Heart left ventricle (tissue), 16 donors: ENCODE data around the gene ZNF784. TPM values are rescaled to one million over a fixed set of nuclear protein-coding genes. Genes with fewer than 3 reads are reported as not detected.

Experiments used
- ATAC-seq, 4 donors: fragments of 200-7000 bp; cut with Tn5 transposase; one replicate each; pipeline ENCODE4 v1.9.1; 2020 to 2022; ENCODE audit warnings: moderate library complexity in 4 of 4, mild to moderate bottlenecking in 3 of 4, moderate number of reproducible peaks in 1 of 4
- DNase-seq, 5 donors: peaks; one replicate each; pipeline ENCODE4 v3.0.0-alpha.2; 2020
- H3K27ac ChIP-seq, 12 donors: fragments of 200-600 bp; sonication (generic) in 4 of 12; one replicate each; pipeline versions ENCODE4 v1.5.0 to v1.8.0; 2016 to 2022; ENCODE audit warnings: mild to moderate bottlenecking in 2 of 12
- H3K27me3 ChIP-seq, 9 donors: fragments of 200-600 bp; sonication (generic) in 2 of 9; one replicate each; pipeline versions ENCODE4 v1.5.1 to v1.8.0; 2016 to 2022; ENCODE audit warnings: mild to moderate bottlenecking in 3 of 9
- H3K36me3 ChIP-seq, 9 donors: fragments of 200-600 bp; sonication (generic) in 2 of 9; one replicate each; pipeline versions ENCODE4 v1.5.0 to v1.8.0; 2018 to 2022; ENCODE audit warnings: mild to moderate bottlenecking in 2 of 9
- H3K4me1 ChIP-seq, 12 donors: fragments of 200-600 bp; sonication (generic) in 4 of 12; one replicate each; pipeline versions ENCODE4 v1.5.0 to v1.8.0; 2016 to 2022; ENCODE audit warnings: mild to moderate bottlenecking in 3 of 12
- H3K4me3 ChIP-seq, 12 donors: fragments of 200-600 bp; sonication (generic) in 4 of 12; one replicate each; pipeline versions ENCODE4 v1.5.0 to v1.8.0; 2017 to 2022; ENCODE audit warnings: mild to moderate bottlenecking in 9 of 12, moderate library complexity in 4 of 12
- H3K9me3 ChIP-seq, 12 donors: fragments of 200-600 bp; sonication (generic) in 4 of 12; one replicate each; pipeline versions ENCODE4 v1.5.0 to v1.8.0; 2016 to 2022; ENCODE audit warnings: mild to moderate bottlenecking in 1 of 12
- CTCF ChIP-seq, 12 donors: fragments of 200-600 bp; sonication (generic) in 4 of 12; IDR thresholded peaks; one replicate each; pipeline versions ENCODE4 v1.5.0 to v1.8.0; 2018 to 2022; ENCODE audit warnings: antibody characterized with exemption in 12 of 12, mild to moderate bottlenecking in 5 of 12
- POLR2A ChIP-seq, 2 donors: fragments of 450-650 bp; IDR thresholded peaks; one replicate each; pipeline ENCODE4 v1.6.1; 2017; ENCODE audit warnings: antibody characterized with exemption in 2 of 2, mild to moderate bottlenecking in 2 of 2, moderate library complexity in 2 of 2
- WGBS, 4 donors: extraction: QIAGEN DNeasy Blood & Tissue Kit in 2 of 4; methylation state at CpG; one replicate each; pipeline versions ENCODE4 v1.1.5 to v1.1.7; 2013 to 2018; 5-methylcytosine and 5-hydroxymethylcytosine counted together
- intact Hi-C, 10 donors: fragments of 100-400 bp; cut with DNase I; formaldehyde crosslinking; loops; one replicate each; pipeline versions ENCODE4 v1.11.1 to v1.14.2; 2022
- polyA plus RNA-seq, 2 donors: library from polyadenylated mRNA; stranded (reverse); fragments of 200-250 nt; gene quantifications; one replicate each; pipeline ENCODE4 v1.2.3, GENCODE V29; 2013
- total RNA-seq, 9 donors: library from RNA; depleted of rRNA in 2 of 9; stranded (reverse); fragments of >200 nt in 2 of 9; fragmentation: NEBNext Ultra II Directional in 3 of 9; extraction: Animal tissue kit (Norgen Biotek cat#: 25700) in 3 of 9; gene quantifications; one replicate each; pipeline versions ENCODE4 v1.1.0 to v1.2.4, GENCODE V29; 2016 to 2023
- donor health status: ischemic (EF 13 %, LVEDD 7.1; RV severe dilation, severe dysfunction).
- donor health status: healthy with polysubstance abuse.
- donor health status: DM: no; HTN: yes; CAD: no.
- donor health status: DM: no; HTN: no; CAD: no.
- donor health status: ischemic (EF 25% LVEDD 6.9; RV normal size, moderate dysfunction).
- donor health status: ischemic (EF 25% LVEDD 5.7; RV mildly dilated, moderate dysfunction).
- donor health status: healthy.
- donor health status: DM: yes; HTN: yes; CAD: no.
- donor health status: ischemic (EF 35%, LVEDD 5.7; RV mildly dilated, moderate dysfunction).
- donor health status: nonischemic (EF 11% LVEDD 7.7; RV severe dilation, severe dysfunction).
- donor health status: DM: yes; HTN: yes; CAD: no.
- donor health status: PGD.
- donor health status: ischemic (EF 29% LVEDD 5.4; RV normal size, mild dysfunction).
- donor health status: nonischemic (EF 23%, LVEDD 6.1; RV moderate dilation, normal function).

The ZNF784 gene
- total and polyA plus RNA-seq, 11 donors = 6.7 to 15.8 (median 9.2) TPM

GRCh38 chr19:55613930-55614710 lies 10.2 kb downstream of the ZNF784 start:
- 93 to 95% (median 94%) methylated on average over 50 to 75 of the region's 75 CpGs for WGBS, 4 donors
- intact Hi-C loops = no loop called here
- no peak for ATAC-seq
- Histone ChIP-seq H3K27me3 (no peaks in the 10 kb centered on the region), H3K27ac (no peak overlapping the region), H3K9me3 (no peaks in the 10 kb centered on the region), H3K4me1 (peaks cover 0 to 31% (median 22%) of the 10 kb centered on the region in 12 donors), H3K36me3 (peaks cover 0 to 55% (median 42%) of the 10 kb centered on the region in 9 donors), H3K4me3 (no peak overlapping the region)
- no peak for TF ChIP-seq CTCF (IDR thresholded peaks at IDR 0.05)
- TF ChIP-seq POLR2A (IDR thresholded peaks at IDR 0.05) = no peak
- peak in 1 of 5 donors; percentile 57 for DNase-seq

- Histone ChIP-seq H3K27me3 (no peaks in the 10 kb centered on the region), H3K27ac (peak overlapping the region in 2 of 12 donors; percentile 85 to 86)
- no peak for ATAC-seq
Observed at GRCh38 chr19:55613396-55613795, 11.0 kb downstream of the ZNF784 start.

GRCh38 chr19:55611983-55612645 lies 12.3 kb downstream of the ZNF784 start:
- H3K27me3 ChIP-seq = no peaks in the 10 kb centered on the region
- no peak overlapping the region for H3K4me3 ChIP-seq
- WGBS, 4 donors = 52 to 63% (median 60%) methylated on average over 3 of the region's 3 CpGs
- peaks cover 0 to 43% (median 25%) of the 10 kb centered on the region in 12 donors for H3K4me1 ChIP-seq
- DNase-seq (no peak), ATAC-seq (peak; percentile 1 to 50 (median 19))
- no peaks in the 10 kb centered on the region for H3K9me3 ChIP-seq
- TF ChIP-seq CTCF (IDR thresholded peaks at IDR 0.05) (no peak), POLR2A (IDR thresholded peaks at IDR 0.05) (no peak)
- H3K27ac ChIP-seq = peak overlapping the region; percentile 38 to 93 (median 77)
- intact Hi-C loops = no loop called here
- H3K36me3 ChIP-seq = peaks cover 0 to 50% (median 34%) of the 10 kb centered on the region in 9 donors

More at GRCh38 chr19:55613396-55613795, 11.0 kb downstream of the ZNF784 start:
- intact Hi-C loops = no loop called here
- no peak for TF ChIP-seq POLR2A (IDR thresholded peaks at IDR 0.05)
- TF ChIP-seq CTCF (IDR thresholded peaks at IDR 0.05) = no peak
- Histone ChIP-seq H3K36me3 (peaks cover 0 to 58% (median 43%) of the 10 kb centered on the region in 9 donors), H3K4me1 (peaks cover 0 to 33% (median 22%) of the 10 kb centered on the region in 12 donors), H3K9me3 (no peaks in the 10 kb centered on the region), H3K4me3 (no peak overlapping the region)
- WGBS, 4 donors = 94 to 97% (median 95%) methylated on average over 24 to 27 of the region's 27 CpGs
- peak in 1 of 5 donors; percentile 61 for DNase-seq
